Nephron progenitor cell (in vitro differentiated cells): Measurements from ENCODE around the gene UBE2L3.

Experiments
- DNase-seq: peaks from one replicate; pipeline ENCODE4 v3.0.0; 2021
- H3K27ac Mint-ChIP-seq: 2 replicates; pipeline ENCODE4 v1.8.0; 2021; ENCODE audit warnings: mild to moderate bottlenecking, moderate library complexity, mixed read lengths
- H3K27me3 Mint-ChIP-seq: 2 replicates; pipeline ENCODE4 v1.8.0; 2021; ENCODE audit warnings: mild to moderate bottlenecking, low read depth, mixed read lengths; ENCODE audit not compliant: poor library complexity
- H3K36me3 Mint-ChIP-seq: 2 replicates; pipeline ENCODE4 v1.8.0; 2021; ENCODE audit warnings: low read depth, mixed read lengths
- H3K4me1 Mint-ChIP-seq: 2 replicates; pipeline ENCODE4 v1.8.0; 2021; ENCODE audit warnings: mixed read lengths
- H3K4me3 Mint-ChIP-seq: 2 replicates; pipeline ENCODE4 v1.8.0; 2021; ENCODE audit warnings: mild to moderate bottlenecking, moderate library complexity, mixed read lengths
- H3K9me3 Mint-ChIP-seq: 2 replicates; pipeline ENCODE4 v1.8.0; 2021; ENCODE audit warnings: mild to moderate bottlenecking, moderate library complexity, mixed read lengths
- CTCF ChIP-seq: fragments of 200-600 bp; sonication (generic); IDR thresholded peaks from 2 replicates; pipeline ENCODE4 v1.5.0; 2021; ENCODE audit warnings: antibody characterized with exemption

The UBE2L3 gene

DNA sequence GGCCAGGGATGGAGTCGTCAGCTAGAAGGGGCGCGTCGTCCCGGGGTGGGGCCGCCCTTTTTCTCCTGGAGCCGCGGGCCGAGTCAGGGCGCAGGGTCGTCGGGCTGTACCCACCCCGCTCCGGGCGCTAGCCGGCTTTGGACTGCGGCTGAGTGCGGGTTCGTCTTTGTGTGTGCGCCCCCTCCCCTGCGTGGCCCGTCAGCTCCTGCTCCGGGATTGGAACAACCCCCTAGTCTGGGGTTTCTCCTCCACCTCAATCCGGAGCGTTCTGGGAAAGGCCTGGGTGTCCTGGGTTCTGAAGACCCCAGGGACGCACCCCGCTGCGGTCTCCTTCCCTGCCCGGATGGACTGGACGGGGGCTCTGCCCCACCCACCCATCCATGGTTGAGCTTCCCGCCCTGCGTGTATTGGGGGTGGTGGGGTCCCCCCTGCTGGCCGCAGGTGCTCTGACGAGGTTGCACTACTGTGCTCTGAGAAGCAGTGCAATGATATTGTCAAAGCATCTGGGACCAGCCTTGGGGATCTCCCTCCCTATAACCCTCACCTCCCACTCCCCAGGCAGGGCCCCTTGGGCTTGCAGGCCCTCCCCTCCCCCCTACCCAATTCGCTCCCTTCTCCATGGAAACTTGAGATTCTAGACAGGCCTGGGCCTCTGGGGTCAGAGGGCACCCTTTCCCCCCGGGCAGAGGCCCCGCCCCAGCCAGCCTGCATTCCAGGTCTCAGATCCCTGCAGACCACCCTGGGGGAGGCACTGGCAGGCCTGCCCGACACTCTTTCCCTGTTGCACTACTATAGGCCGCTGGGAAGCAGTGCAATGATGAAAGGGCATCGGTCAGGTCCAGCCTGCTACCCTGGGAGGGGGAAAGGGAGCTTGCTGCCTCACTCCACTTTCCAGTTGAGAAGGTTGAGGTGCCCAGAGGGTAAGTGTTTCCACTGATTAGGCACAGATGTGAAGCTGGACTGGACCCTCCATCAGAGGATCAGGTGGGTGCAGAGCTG is 85.3 kb downstream of the UBE2L3 start:
- Mint-ChIP-seq H3K27me3 (peaks cover 8% of the 10 kb centered on the region), H3K4me3 (peak overlapping the region; percentile 96), H3K36me3 (peaks cover 14% of the 10 kb centered on the region), H3K9me3 (no peaks in the 10 kb centered on the region), H3K27ac (peak overlapping the region; percentile 79), H3K4me1 (peaks cover 59% of the 10 kb centered on the region)
- TF ChIP-seq CTCF = no peak
- DNase-seq = peak; percentile 87

DNA sequence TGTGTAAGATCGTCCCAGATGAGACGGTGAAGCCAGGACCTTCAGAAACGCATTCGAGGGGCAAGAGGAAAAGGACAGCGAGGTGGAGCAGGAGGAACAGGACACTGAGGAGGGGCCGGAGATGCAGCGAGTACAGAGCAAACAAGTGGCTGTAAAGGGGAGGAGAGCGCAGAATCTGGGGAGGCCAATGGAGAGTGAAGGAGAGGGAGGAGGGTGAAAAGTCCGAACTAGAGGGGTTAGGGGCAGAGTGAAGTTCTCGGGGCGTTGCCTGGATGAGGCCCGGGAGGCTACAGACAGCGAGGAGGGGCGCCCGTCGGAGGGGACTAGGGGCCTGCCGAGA is 89.5 kb downstream of the UBE2L3 start:
- Mint-ChIP-seq H3K9me3 (no peaks in the 10 kb centered on the region), H3K4me3 (peak overlapping the region; percentile 67), H3K36me3 (peaks cover 9% of the 10 kb centered on the region), H3K27ac (peak overlapping the region; percentile 97), H3K27me3 (peaks cover 5% of the 10 kb centered on the region), H3K4me1 (peaks cover 44% of the 10 kb centered on the region)
- DNase-seq = no peak
- TF ChIP-seq CTCF = no peak

- peak overlapping the region; percentile 97 for H3K27ac Mint-ChIP-seq
- peak overlapping the region; percentile 84 for H3K4me3 Mint-ChIP-seq
- no peak for TF ChIP-seq CTCF
- no peaks in the 10 kb centered on the region for H3K9me3 Mint-ChIP-seq
- H3K36me3 Mint-ChIP-seq = peaks cover 9% of the 10 kb centered on the region
- H3K4me1 Mint-ChIP-seq = peaks cover 44% of the 10 kb centered on the region
- peaks cover 6% of the 10 kb centered on the region for H3K27me3 Mint-ChIP-seq
- peak; percentile 91 for DNase-seq
Measured at GRCh38 chr22:21657360-21658032, 90.0 kb downstream of the UBE2L3 start.

DNA sequence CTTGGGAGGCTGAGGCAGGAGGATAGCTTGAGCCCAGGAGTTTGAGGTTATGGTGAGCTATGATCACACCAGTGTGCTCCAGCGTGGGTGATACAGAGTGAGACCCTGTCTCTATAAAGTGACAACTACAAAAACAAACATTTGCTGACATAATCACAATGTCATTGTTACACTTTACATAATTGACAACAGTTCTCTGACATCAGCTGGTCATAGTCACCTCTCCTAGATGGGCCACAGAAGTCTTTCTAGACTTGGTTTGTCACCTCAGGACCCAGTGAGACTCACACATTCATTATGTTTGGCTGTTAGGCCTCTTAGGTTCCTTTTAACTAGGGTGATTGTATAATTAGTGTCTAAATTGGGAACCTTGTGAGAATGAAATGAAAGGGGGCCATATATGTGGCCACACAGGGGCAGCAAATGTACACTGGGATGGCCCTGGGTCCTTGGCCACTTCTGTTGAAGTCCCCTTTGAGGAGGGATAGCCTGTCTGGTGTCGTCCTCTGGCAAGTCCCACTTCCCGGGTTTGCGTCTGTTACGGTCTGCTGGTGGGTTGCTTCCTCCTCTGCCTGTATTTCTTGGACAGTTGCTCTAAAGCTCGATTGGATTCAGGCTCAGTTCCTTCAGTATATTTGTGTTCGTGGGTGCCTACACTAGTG is 92.5 kb downstream of the UBE2L3 start:
- Mint-ChIP-seq H3K27ac (no peak overlapping the region), H3K4me3 (no peak overlapping the region), H3K9me3 (no peaks in the 10 kb centered on the region), H3K36me3 (no peaks in the 10 kb centered on the region), H3K4me1 (peaks cover 33% of the 10 kb centered on the region), H3K27me3 (peaks cover 10% of the 10 kb centered on the region)
- TF ChIP-seq CTCF = no peak
- DNase-seq = no peak

DNA sequence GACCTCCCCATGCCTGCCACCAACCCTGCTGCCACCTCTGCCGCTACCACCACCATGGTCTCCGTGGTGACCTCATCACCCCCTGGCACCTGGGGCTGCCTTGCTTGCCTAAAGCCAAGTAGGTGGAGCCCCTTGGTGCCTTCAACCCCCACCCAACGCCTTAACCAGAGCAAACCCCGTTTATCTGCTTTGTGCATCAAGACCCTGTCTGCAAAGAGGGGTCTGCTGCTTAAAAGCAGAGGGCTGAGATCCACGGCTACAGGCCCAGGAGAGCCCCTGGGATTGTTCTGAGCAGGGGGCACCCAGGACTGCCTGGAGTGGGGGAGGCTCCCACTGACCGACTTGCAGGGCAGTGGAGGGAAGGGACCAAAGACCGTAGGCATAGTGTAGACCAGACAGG is 93.4 kb downstream of the UBE2L3 start:
- H3K9me3 Mint-ChIP-seq = no peaks in the 10 kb centered on the region
- H3K4me3 Mint-ChIP-seq = no peak overlapping the region
- peaks cover 39% of the 10 kb centered on the region for H3K4me1 Mint-ChIP-seq

More for the DNA sequence above, 93.4 kb downstream of the UBE2L3 start:
- Mint-ChIP-seq H3K27ac (no peak overlapping the region), H3K27me3 (peaks cover 10% of the 10 kb centered on the region), H3K36me3 (no peaks in the 10 kb centered on the region)
- no peak for TF ChIP-seq CTCF
- DNase-seq = no peak
